SK-N-SH (cell line): ENCODE results near the gene RCOR1.

ENCODE experiments used
- CHD2 ChIP-seq: fragments of 150-350 bp; IDR thresholded peaks from 2 replicates; pipeline ENCODE4 v1.6.1; 2018; ENCODE audit warnings: low read length; ENCODE audit not compliant: partially characterized antibody
- FOXM1 ChIP-seq: IDR thresholded peaks from 2 replicates; pipeline ENCODE4 v1.4.0; 2012; ENCODE audit warnings: low read depth, mild to moderate bottlenecking
- GATA2 ChIP-seq: sonication (generic); formaldehyde crosslinking; IDR thresholded peaks from 2 replicates; pipeline ENCODE4 v1.5.0; 2020; ENCODE audit warnings: mild to moderate bottlenecking, missing genetic modification reagents
- NFIC ChIP-seq: IDR thresholded peaks from 2 replicates; pipeline ENCODE4 v1.4.0; 2012; ENCODE audit warnings: borderline replicate concordance
- POLR2AphosphoS5 ChIP-seq: IDR thresholded peaks from 2 replicates; pipeline ENCODE4 v1.6.1; 2012; ENCODE audit warnings: low read depth, low read length
- SMC3 ChIP-seq: IDR thresholded peaks from 2 replicates; pipeline ENCODE4 v1.6.1; 2012; ENCODE audit warnings: low read depth, low read length, improper control_type of control experiment
- YY1 ChIP-seq: IDR thresholded peaks from 2 replicates; pipeline ENCODE4 v1.4.0; 2012; ENCODE audit warnings: low read depth, mild to moderate bottlenecking
- TF ChIP-seq, protein P1 (sequence below): fragments of 150-350 bp; IDR thresholded peaks from 2 replicates; pipeline ENCODE4 v1.6.1; 2017; ENCODE audit warnings: antibody characterized with exemption, low read length, low read depth, borderline replicate concordance
- TF ChIP-seq, protein P2 (sequence below): fragments of 200-600 bp; sonication (generic); IDR thresholded peaks from 2 replicates; pipeline ENCODE4 v1.6.1; 2017; ENCODE audit warnings: antibody characterized with exemption, mild to moderate bottlenecking, moderate library complexity
- TF ChIP-seq, protein P3 (sequence below): IDR thresholded peaks from 2 replicates; pipeline ENCODE4; 2012
- TF ChIP-seq, protein P4 (sequence below): IDR thresholded peaks from 2 replicates; pipeline ENCODE4 v1.4.0; 2012; ENCODE audit warnings: low read depth, borderline replicate concordance

DNA sequence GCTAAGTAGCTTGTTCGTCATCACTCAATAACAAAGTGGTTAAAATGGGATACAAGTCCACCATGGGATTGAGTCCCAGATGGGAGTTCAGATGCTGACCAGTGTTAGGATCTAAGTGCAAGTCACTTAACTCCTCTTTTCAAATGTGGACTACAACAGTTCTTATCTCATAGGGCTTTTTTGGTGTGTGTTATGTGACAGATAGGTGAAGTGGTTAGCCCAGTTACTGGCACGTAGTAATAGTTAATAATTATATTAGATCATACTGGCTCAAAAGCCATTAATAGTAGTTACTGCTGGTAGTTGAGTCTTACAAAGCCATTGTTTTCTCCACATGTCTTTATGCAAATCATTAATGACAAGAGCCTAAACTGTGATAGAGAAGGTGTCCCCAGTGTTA is 73.2 kb downstream of the RCOR1 start:
- TF ChIP-seq YY1 = no peak
- TF ChIP-seq, protein P1, sequence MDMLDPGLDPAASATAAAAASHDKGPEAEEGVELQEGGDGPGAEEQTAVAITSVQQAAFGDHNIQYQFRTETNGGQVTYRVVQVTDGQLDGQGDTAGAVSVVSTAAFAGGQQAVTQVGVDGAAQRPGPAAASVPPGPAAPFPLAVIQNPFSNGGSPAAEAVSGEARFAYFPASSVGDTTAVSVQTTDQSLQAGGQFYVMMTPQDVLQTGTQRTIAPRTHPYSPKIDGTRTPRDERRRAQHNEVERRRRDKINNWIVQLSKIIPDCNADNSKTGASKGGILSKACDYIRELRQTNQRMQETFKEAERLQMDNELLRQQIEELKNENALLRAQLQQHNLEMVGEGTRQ = no peak
- TF ChIP-seq, protein P2, sequence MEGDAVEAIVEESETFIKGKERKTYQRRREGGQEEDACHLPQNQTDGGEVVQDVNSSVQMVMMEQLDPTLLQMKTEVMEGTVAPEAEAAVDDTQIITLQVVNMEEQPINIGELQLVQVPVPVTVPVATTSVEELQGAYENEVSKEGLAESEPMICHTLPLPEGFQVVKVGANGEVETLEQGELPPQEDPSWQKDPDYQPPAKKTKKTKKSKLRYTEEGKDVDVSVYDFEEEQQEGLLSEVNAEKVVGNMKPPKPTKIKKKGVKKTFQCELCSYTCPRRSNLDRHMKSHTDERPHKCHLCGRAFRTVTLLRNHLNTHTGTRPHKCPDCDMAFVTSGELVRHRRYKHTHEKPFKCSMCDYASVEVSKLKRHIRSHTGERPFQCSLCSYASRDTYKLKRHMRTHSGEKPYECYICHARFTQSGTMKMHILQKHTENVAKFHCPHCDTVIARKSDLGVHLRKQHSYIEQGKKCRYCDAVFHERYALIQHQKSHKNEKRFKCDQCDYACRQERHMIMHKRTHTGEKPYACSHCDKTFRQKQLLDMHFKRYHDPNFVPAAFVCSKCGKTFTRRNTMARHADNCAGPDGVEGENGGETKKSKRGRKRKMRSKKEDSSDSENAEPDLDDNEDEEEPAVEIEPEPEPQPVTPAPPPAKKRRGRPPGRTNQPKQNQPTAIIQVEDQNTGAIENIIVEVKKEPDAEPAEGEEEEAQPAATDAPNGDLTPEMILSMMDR = no peak
- no peak for TF ChIP-seq SMC3
- no peak for TF ChIP-seq POLR2AphosphoS5
- no peak for TF ChIP-seq FOXM1
- TF ChIP-seq GATA2 = no peak
- TF ChIP-seq CHD2 = no peak
- TF ChIP-seq NFIC = no peak
- TF ChIP-seq, protein P3, sequence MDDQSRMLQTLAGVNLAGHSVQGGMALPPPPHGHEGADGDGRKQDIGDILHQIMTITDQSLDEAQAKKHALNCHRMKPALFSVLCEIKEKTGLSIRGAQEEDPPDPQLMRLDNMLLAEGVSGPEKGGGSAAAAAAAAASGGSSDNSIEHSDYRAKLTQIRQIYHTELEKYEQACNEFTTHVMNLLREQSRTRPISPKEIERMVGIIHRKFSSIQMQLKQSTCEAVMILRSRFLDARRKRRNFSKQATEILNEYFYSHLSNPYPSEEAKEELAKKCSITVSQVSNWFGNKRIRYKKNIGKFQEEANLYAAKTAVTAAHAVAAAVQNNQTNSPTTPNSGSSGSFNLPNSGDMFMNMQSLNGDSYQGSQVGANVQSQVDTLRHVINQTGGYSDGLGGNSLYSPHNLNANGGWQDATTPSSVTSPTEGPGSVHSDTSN = no peak
- TF ChIP-seq, protein P4, sequence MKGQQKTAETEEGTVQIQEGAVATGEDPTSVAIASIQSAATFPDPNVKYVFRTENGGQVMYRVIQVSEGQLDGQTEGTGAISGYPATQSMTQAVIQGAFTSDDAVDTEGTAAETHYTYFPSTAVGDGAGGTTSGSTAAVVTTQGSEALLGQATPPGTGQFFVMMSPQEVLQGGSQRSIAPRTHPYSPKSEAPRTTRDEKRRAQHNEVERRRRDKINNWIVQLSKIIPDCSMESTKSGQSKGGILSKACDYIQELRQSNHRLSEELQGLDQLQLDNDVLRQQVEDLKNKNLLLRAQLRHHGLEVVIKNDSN = no peak
